Keratinocyte (primary cell): ENCODE data around the gene ARMH1. TPM values are rescaled to one million over a fixed set of nuclear protein-coding genes. Genes with fewer than 3 reads are reported as not detected.

ENCODE experiments used
- DNase-seq: peaks from one replicate; pipeline ENCODE4 v3.0.0-alpha.2; 2011; ENCODE audit warnings: low read depth, missing footprints, low spot score
- FAIRE-seq: peaks from 2 replicates; lab custom pipeline; 2011; peaks lifted over from hg19 to GRCh38; lab: Jason Lieb, UNC
- H2AFZ ChIP-seq: 2 replicates; pipeline ENCODE4 v1.6.0; 2012; ENCODE audit warnings: low read length, control low read depth, inconsistent platforms; ENCODE audit not compliant: control insufficient read depth
- H3K27ac ChIP-seq: 2 replicates; pipeline ENCODE4 v1.5.1; 2011; ENCODE audit warnings: low read length; ENCODE audit not compliant: control insufficient read depth, insufficient read depth
- H3K27me3 ChIP-seq: 3 replicates; pipeline ENCODE4 v1.6.0; 2011; ENCODE audit warnings: low read length; ENCODE audit not compliant: control insufficient read depth, insufficient read depth; ENCODE audit errors: extremely low read depth
- H3K36me3 ChIP-seq, 2 experiments: 2 replicates in 1 of 2; 3 replicates in 1 of 2; pipeline ENCODE4 v1.5.1; 2011; ENCODE audit warnings: low read length in 2 of 2, mild to moderate bottlenecking in 1 of 2; ENCODE audit not compliant: control insufficient read depth in 2 of 2, insufficient read depth in 2 of 2; ENCODE audit errors: extremely low read depth in 1 of 2
- H3K4me1 ChIP-seq: 3 replicates; pipeline ENCODE4 v1.5.1; 2011; ENCODE audit warnings: low read length; ENCODE audit not compliant: control insufficient read depth, insufficient read depth; ENCODE audit errors: extremely low read depth
- H3K4me2 ChIP-seq: 3 replicates; pipeline ENCODE4 v1.6.0; 2011; ENCODE audit warnings: low read depth, low read length; ENCODE audit not compliant: control insufficient read depth, insufficient read depth; ENCODE audit errors: extremely low read depth
- H3K4me3 ChIP-seq, 3 experiments: fragments of 200-600 bp in 1 of 3; sonication (generic) in 1 of 3; 2 replicates in 2 of 3; 3 replicates in 1 of 3; pipeline ENCODE4 v1.5.1; 2011 to 2016; ENCODE audit warnings: low read length in 3 of 3, mild to moderate bottlenecking in 3 of 3, control low read depth in 2 of 3, inconsistent platforms in 1 of 3, low read depth in 1 of 3, mixed read lengths in 1 of 3, mixed run types in 1 of 3, moderate library complexity in 1 of 3; ENCODE audit not compliant: control insufficient read depth in 2 of 3, insufficient read depth in 2 of 3; ENCODE audit errors: extremely low read depth in 1 of 3
- H3K79me2 ChIP-seq: 2 replicates; pipeline ENCODE4 v1.6.0; 2012; ENCODE audit warnings: low read length; ENCODE audit not compliant: control insufficient read depth, insufficient read depth
- H3K9ac ChIP-seq: 3 replicates; pipeline ENCODE4 v1.6.0; 2011; ENCODE audit warnings: low read length; ENCODE audit not compliant: control insufficient read depth, insufficient read depth; ENCODE audit errors: extremely low read depth
- H3K9me1 ChIP-seq: 3 replicates; pipeline ENCODE4 v1.6.0; 2011; ENCODE audit warnings: low read length; ENCODE audit not compliant: control insufficient read depth, insufficient read depth; ENCODE audit errors: extremely low read depth
- H3K9me3 ChIP-seq: 2 replicates; pipeline ENCODE4 v1.5.1; 2012; ENCODE audit warnings: low read depth, low read length; ENCODE audit not compliant: control insufficient read depth
- H4K20me1 ChIP-seq: 3 replicates; pipeline ENCODE4 v1.6.0; 2011; ENCODE audit warnings: low read length; ENCODE audit not compliant: control insufficient read depth, insufficient read depth; ENCODE audit errors: extremely low read depth
- EZH2 ChIP-seq: IDR thresholded peaks from one replicate; pipeline ENCODE4 v1.6.1; 2012; ENCODE audit warnings: inconsistent platforms, mild to moderate bottlenecking, low read length, moderate library complexity
- dilution Hi-C: fragments of 300-500 bp; cut with MboI; formaldehyde crosslinking; loops from one replicate; pipeline ENCODE4 v1.7.0; 2020; ENCODE audit warnings: low sequenced_read_pairs; ENCODE audit not compliant: extremely low pct_ligation_motif_present
- polyA plus RNA-seq, 5 experiments: library from polyadenylated mRNA; depleted of rRNA in 3 of 5; stranded (reverse) in 3 of 5; stranded (forward) in 1 of 5; unstranded in 1 of 5; fragments of >200 nt; gene quantifications; 1 replicate in 1 of 5; 2 replicates in 3 of 5; 3 replicates in 1 of 5; pipeline versions ENCODE4 v1.2.1 to v1.2.3, GENCODE V29; 2011 to 2012; ENCODE audit warnings: missing spikeins in 2 of 5, low read depth in 1 of 5, low replicate concordance in 1 of 5
- TF ChIP-seq, protein P1 (sequence below), 3 experiments: IDR thresholded peaks in 1 of 3; conservative IDR thresholded peaks in 1 of 3; optimal IDR thresholded peaks in 1 of 3; 2 replicates in 2 of 3; 3 replicates in 1 of 3; pipeline versions ENCODE3 to v1.5.1; 2011; ENCODE audit warnings: low read length in 3 of 3, mild to moderate bottlenecking in 3 of 3, moderate library complexity in 2 of 3, control low read depth in 1 of 3, inconsistent platforms in 1 of 3; ENCODE audit not compliant: insufficient read depth in 2 of 3; ENCODE audit errors: extremely low read depth in 1 of 3

The ARMH1 gene
- polyA plus RNA-seq, 1 donor (not counting 4 experiments of a cell fraction or from before 2014, with no cell fraction given): 0.22 TPM

DNA sequence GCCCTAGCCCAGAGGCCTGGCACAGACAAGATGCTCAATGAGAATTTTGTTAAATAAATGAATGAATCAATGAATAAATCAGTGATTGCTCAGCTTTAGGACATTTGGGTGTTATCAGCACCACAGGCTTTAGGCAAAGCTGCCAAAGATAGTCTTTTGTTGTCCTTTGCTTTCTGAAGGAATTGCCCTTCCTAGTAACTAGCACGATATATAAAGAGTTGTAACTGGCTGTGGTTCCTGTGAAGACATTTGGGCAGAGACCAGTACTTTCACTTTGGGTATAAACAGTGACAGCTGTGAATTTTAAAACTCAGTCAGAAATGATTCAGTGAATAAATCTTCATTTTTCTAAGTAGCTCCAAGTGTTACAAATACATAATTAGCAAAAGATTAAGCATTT, 43.1 kb downstream of the ARMH1 start:
- H3K9ac ChIP-seq: no peak overlapping the region
- H4K20me1 ChIP-seq: no peaks in the 10 kb centered on the region
- H2AFZ ChIP-seq: no peak overlapping the region
- no peaks in the 10 kb centered on the region for H3K79me2 ChIP-seq
- H3K9me3 ChIP-seq: no peaks in the 10 kb centered on the region
- no peak for TF ChIP-seq EZH2
- TF ChIP-seq, protein P1, sequence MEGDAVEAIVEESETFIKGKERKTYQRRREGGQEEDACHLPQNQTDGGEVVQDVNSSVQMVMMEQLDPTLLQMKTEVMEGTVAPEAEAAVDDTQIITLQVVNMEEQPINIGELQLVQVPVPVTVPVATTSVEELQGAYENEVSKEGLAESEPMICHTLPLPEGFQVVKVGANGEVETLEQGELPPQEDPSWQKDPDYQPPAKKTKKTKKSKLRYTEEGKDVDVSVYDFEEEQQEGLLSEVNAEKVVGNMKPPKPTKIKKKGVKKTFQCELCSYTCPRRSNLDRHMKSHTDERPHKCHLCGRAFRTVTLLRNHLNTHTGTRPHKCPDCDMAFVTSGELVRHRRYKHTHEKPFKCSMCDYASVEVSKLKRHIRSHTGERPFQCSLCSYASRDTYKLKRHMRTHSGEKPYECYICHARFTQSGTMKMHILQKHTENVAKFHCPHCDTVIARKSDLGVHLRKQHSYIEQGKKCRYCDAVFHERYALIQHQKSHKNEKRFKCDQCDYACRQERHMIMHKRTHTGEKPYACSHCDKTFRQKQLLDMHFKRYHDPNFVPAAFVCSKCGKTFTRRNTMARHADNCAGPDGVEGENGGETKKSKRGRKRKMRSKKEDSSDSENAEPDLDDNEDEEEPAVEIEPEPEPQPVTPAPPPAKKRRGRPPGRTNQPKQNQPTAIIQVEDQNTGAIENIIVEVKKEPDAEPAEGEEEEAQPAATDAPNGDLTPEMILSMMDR (optimal IDR thresholded peaks at IDR 0.05 in 1 of 3, IDR thresholded peaks at IDR 0.05 in 1 of 3, conservative IDR thresholded peaks at IDR 0.05 in 1 of 3; ENCODE audit: extremely low read depth in 1 of 3, insufficient read depth in 2 of 3, low read length in 3 of 3): no peak
- no peaks in the 10 kb centered on the region for H3K36me3 ChIP-seq
- H3K27ac ChIP-seq: no peak overlapping the region
- H3K9me1 ChIP-seq: no peaks in the 10 kb centered on the region
- DNase-seq (no peak), FAIRE-seq (no peak)
- peaks cover 3% of the 10 kb centered on the region for H3K4me1 ChIP-seq
- dilution Hi-C loops: no loop called here
- no peak overlapping the region for H3K4me2 ChIP-seq
- H3K27me3 ChIP-seq: no peaks in the 10 kb centered on the region
- no peak overlapping the region for H3K4me3 ChIP-seq

DNA sequence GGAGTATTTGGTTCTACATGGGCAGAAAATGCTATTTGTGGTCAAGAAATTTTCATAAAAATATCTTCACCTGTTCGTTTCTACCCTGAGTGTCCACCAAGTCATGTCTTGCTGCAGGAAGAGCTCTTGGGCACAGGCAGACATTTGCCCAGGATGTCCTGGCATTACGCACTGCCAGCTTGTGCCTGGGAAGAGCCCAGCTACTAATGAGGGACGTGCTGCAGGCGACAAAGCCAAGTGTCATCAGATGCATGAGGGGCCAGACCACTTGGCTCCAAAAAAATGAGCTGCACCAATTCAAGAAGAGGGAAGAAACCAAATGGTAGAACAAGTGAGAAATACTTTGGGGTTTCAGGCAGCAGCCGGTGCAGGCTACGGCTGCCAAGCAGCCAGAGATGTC, 43.6 kb downstream of the ARMH1 start:
- FAIRE-seq: no peak
- H4K20me1 ChIP-seq: no peaks in the 10 kb centered on the region
- H2AFZ ChIP-seq: no peak overlapping the region
- H3K79me2 ChIP-seq: no peaks in the 10 kb centered on the region
- no peak for DNase-seq
- H3K27ac ChIP-seq: no peak overlapping the region
- H3K9ac ChIP-seq: no peak overlapping the region
- no peaks in the 10 kb centered on the region for H3K9me3 ChIP-seq
- H3K4me1 ChIP-seq: peaks cover 3% of the 10 kb centered on the region
- dilution Hi-C loops: no loop called here
- no peak for TF ChIP-seq EZH2
- TF ChIP-seq, protein P1 (optimal IDR thresholded peaks at IDR 0.05 in 1 of 3, IDR thresholded peaks at IDR 0.05 in 1 of 3, conservative IDR thresholded peaks at IDR 0.05 in 1 of 3; ENCODE audit: extremely low read depth in 1 of 3, insufficient read depth in 2 of 3, low read length in 3 of 3): no peak
- no peaks in the 10 kb centered on the region for H3K9me1 ChIP-seq
- H3K4me3 ChIP-seq: no peak overlapping the region
- H3K27me3 ChIP-seq: no peaks in the 10 kb centered on the region
- H3K4me2 ChIP-seq: no peak overlapping the region
- no peaks in the 10 kb centered on the region for H3K36me3 ChIP-seq
